GM23248 (cell line): Measurements from ENCODE around the gene KDM7A. TPM values are rescaled to one million over a fixed set of nuclear protein-coding genes. Genes with fewer than 3 reads are reported as not detected.

Experiments
- DNase-seq: peaks from one replicate; pipeline ENCODE4 v3.0.0-alpha.2; 2015
- H2AFZ ChIP-seq: fragments of 200-600 bp; sonication (generic); 2 replicates; pipeline ENCODE4 v1.6.1; 2016; ENCODE audit warnings: antibody characterized with exemption
- H3F3A ChIP-seq: fragments of 200-600 bp; sonication (generic); 2 replicates; pipeline ENCODE4 v1.6.1; 2016; ENCODE audit warnings: mild to moderate bottlenecking, antibody characterized with exemption, mixed run types; ENCODE audit not compliant: insufficient read depth
- H3K27ac ChIP-seq: fragments of 200-600 bp; sonication (generic); 2 replicates; pipeline ENCODE4 v1.5.1; 2016; ENCODE audit warnings: mild to moderate bottlenecking
- H3K27me3 ChIP-seq: fragments of 200-600 bp; sonication (generic); replicated peaks from 2 replicates; pipeline ENCODE4 v1.6.1; 2016; ENCODE audit warnings: mild to moderate bottlenecking; ENCODE audit not compliant: insufficient read depth
- H3K36me3 ChIP-seq: fragments of 200-600 bp; sonication (generic); 2 replicates; pipeline ENCODE4 v1.6.1; 2016; ENCODE audit warnings: low read depth, mild to moderate bottlenecking
- H3K4me1 ChIP-seq: fragments of 200-600 bp; sonication (generic); 2 replicates; pipeline ENCODE4 v1.6.1; 2016; ENCODE audit warnings: mild to moderate bottlenecking; ENCODE audit not compliant: insufficient read depth
- H3K4me2 ChIP-seq: fragments of 200-600 bp; sonication (generic); one replicate; pipeline ENCODE4 v1.6.1; 2016; ENCODE audit warnings: mild to moderate bottlenecking; ENCODE audit not compliant: unreplicated experiment
- H3K4me3 ChIP-seq: fragments of 200-600 bp; sonication (generic); 2 replicates; pipeline ENCODE4 v1.5.1; 2016; ENCODE audit warnings: mild to moderate bottlenecking
- H3K79me2 ChIP-seq: fragments of 200-600 bp; sonication (generic); 2 replicates; pipeline ENCODE4 v1.6.1; 2016; ENCODE audit warnings: mild to moderate bottlenecking; ENCODE audit not compliant: insufficient read depth
- H3K9ac ChIP-seq: fragments of 200-600 bp; sonication (generic); 2 replicates; pipeline ENCODE4 v1.6.1; 2016; ENCODE audit warnings: mild to moderate bottlenecking
- H3K9me2 ChIP-seq: fragments of 200-600 bp; sonication (generic); 2 replicates; pipeline ENCODE4 v1.6.1; 2016; ENCODE audit warnings: mixed run types, mild to moderate bottlenecking, moderate library complexity; ENCODE audit not compliant: insufficient read depth
- H3K9me3 ChIP-seq: fragments of 200-600 bp; sonication (generic); one replicate; pipeline ENCODE4 v1.6.1; 2017; ENCODE audit warnings: low read depth
- H4K20me1 ChIP-seq: fragments of 200-600 bp; sonication (generic); 2 replicates; pipeline ENCODE4 v1.6.0; 2016; ENCODE audit not compliant: insufficient read depth
- EZH2 ChIP-seq: fragments of 200-600 bp; sonication (generic); IDR thresholded peaks from 2 replicates; pipeline ENCODE4 v1.6.1; 2018; ENCODE audit warnings: antibody characterized with exemption, mild to moderate bottlenecking; ENCODE audit not compliant: insufficient read depth, poor library complexity, severe bottlenecking
- EZH2phosphoT487 ChIP-seq: fragments of 200-600 bp; sonication (generic); IDR thresholded peaks from 2 replicates; pipeline ENCODE4 v1.6.1; 2018; ENCODE audit warnings: antibody characterized with exemption, moderate library complexity, mild to moderate bottlenecking, low read depth; ENCODE audit not compliant: insufficient read depth
- WGBS, 2 experiments: methylation state at CpG; one replicate each; pipeline ENCODE4 v1.1.6; 2015 to 2017; ENCODE audit warnings: low lambda C conversion rate in 2 of 2, low coverage in 1 of 2; ENCODE audit errors: missing lambda C conversion rate in 2 of 2; 5-methylcytosine and 5-hydroxymethylcytosine counted together
- in situ Hi-C: fragments of 300-500 bp; cut with MboI; formaldehyde crosslinking; loops from 2 replicates; pipeline ENCODE4 v1.15.0; 2020
- polyA plus RNA-seq: library from polyadenylated mRNA; unstranded; fragments of >200 nt; fragmentation: Nextera tagmentation; extraction: Ambion mirVana; gene quantifications from 2 replicates; pipeline ENCODE4 v1.2.1, GENCODE V29; 2016
- total RNA-seq: library from RNA; depleted of rRNA; stranded (reverse); fragments of >200 nt; shearing (Covaris generic); gene quantifications from 2 replicates; pipeline ENCODE4 v1.2.3, GENCODE V29; 2014

The KDM7A gene
- total and polyA plus RNA-seq, 2 experiments from 2014 or later: 2.3 to 6.7 TPM

DNA sequence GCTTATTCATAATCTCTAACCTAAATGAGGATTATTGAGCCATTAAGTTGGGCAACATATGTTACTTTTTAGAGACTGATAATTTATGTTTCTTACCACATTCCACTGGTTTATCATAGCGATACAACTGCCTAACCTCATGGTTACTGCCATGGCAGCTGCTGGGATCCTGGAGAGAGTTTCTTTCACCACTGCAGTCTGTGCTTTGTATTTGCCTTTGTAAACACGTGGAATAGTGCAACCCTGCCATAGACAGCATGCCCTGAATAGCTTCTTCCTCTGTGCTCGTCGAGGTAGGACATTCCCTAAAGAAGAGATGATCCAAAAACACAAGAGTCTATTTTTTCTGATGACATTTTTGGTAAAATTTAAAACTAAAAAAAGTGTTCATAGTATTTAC lies 80.3 kb downstream of the KDM7A start:
- Histone ChIP-seq H3F3A (no peaks in the 10 kb centered on the region), H3K36me3 (peaks cover 81% of the 10 kb centered on the region), H3K27me3 (no peaks in the 10 kb centered on the region), H3K4me1 (no peaks in the 10 kb centered on the region), H3K4me3 (no peak overlapping the region), H3K9me3 (no peaks in the 10 kb centered on the region), H3K4me2 (no peak overlapping the region), H3K9me2 (no peaks in the 10 kb centered on the region), H3K79me2 (no peaks in the 10 kb centered on the region), H2AFZ (no peak overlapping the region), H4K20me1 (no peaks in the 10 kb centered on the region), H3K9ac (no peak overlapping the region), H3K27ac (no peak overlapping the region)
- in situ Hi-C loops: no loop called here
- no peak for TF ChIP-seq EZH2
- TF ChIP-seq EZH2phosphoT487: no peak
- WGBS, 2 experiments: 68% methylated on average over 4 of the region's 4 CpGs
- no peak for DNase-seq

DNA sequence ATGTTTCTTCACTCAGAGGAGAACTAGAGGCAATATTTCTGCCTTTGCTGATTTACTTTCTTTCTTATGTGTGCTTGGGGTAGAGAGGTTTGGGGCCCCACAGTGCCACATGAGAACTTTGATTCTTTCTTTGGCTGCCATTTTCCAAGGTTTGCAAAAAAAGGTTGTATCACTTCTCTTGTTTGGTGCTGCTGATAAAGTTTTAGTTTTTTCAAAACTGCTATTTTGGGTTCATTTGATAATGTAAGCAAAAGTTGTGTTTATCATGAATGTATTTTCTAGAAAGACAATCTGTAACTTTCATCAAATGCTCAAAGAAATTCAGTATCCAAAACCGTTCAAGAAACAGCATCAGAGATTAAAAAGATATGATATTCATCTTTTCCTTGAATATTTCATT lies 83.4 kb downstream of the KDM7A start:
- Histone ChIP-seq H3K36me3 (peaks cover 79% of the 10 kb centered on the region), H3K79me2 (no peaks in the 10 kb centered on the region)
- in situ Hi-C loops: no loop called here

DNA sequence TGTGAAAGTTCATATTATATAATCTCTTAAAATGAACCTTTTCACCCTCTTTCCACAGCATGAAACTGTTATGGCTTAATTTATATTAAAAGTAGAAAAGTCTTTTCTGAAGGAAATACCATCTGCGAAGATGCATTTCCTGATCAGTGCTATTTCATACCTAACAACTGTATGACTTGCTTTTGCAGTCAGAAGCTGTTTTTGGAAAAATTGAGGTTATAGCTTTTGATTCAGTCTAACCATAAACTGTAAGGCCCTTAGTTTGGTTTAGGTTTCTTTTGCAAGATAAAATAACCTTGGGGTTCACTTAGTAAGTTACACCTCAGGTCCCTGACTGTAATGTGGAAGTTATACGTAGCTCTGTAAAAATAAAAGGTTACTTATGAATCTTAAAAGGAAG lies 91.3 kb downstream of the KDM7A start:
- H3K27ac ChIP-seq: no peak overlapping the region
- TF ChIP-seq EZH2: no peak
- no peak for TF ChIP-seq EZH2phosphoT487
- no peaks in the 10 kb centered on the region for H3K9me2 ChIP-seq
- no peaks in the 10 kb centered on the region for H4K20me1 ChIP-seq
- WGBS, 2 experiments: 98% methylated on average over 2 of the region's 2 CpGs
- no peak overlapping the region for H3K9ac ChIP-seq
- H2AFZ ChIP-seq: no peak overlapping the region
- no peaks in the 10 kb centered on the region for H3K79me2 ChIP-seq
- peaks cover 4% of the 10 kb centered on the region; the same call in 1 of the 2 replicates for H3F3A ChIP-seq
- no peaks in the 10 kb centered on the region for H3K27me3 ChIP-seq
- DNase-seq: no peak
- in situ Hi-C loops: no loop called here
- H3K4me3 ChIP-seq: no peak overlapping the region
- peaks cover 4% of the 10 kb centered on the region; the same call in 1 of the 2 replicates for H3K4me1 ChIP-seq
- H3K4me2 ChIP-seq: no peak overlapping the region
- H3K9me3 ChIP-seq: no peaks in the 10 kb centered on the region
- 0 out of 2 replicates have a peak, but pooled peaks cover 11% of the 10 kb centered on the region for H3K36me3 ChIP-seq

More for the DNA sequence above, 83.4 kb downstream of the KDM7A start:
- DNase-seq: no peak
- TF ChIP-seq EZH2: no peak
- 56% methylated on average over 1 of the region's 1 CpG for WGBS, 2 experiments
- Histone ChIP-seq H4K20me1 (no peaks in the 10 kb centered on the region), H2AFZ (no peak overlapping the region), H3K4me1 (no peaks in the 10 kb centered on the region), H3K4me3 (no peak overlapping the region), H3K4me2 (no peak overlapping the region), H3K9me2 (no peaks in the 10 kb centered on the region), H3F3A (no peaks in the 10 kb centered on the region), H3K27ac (no peak overlapping the region), H3K9ac (no peak overlapping the region), H3K9me3 (no peaks in the 10 kb centered on the region), H3K27me3 (no peaks in the 10 kb centered on the region)

DNA sequence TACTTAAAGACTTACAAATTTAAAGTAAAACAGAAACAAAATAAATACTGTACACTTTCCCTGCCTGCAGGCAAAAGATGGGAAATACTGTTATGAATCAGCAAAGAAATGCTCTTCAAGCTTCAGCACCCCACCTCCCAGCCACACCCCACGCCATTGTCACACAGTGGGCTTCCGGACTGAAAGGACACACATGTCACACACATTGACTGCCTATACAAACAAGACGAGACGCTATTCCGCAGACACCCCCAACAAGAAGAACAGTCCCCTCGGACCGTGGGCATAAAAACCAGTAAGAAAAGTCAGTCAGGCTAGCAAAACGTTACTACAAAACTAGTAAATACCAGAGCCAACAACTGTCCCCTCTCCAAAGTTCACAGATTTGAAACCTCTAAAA lies 91.8 kb downstream of the KDM7A start:
- no peak for TF ChIP-seq EZH2phosphoT487
- TF ChIP-seq EZH2: no peak
- no peak for DNase-seq
- in situ Hi-C loops: no loop called here

DNA sequence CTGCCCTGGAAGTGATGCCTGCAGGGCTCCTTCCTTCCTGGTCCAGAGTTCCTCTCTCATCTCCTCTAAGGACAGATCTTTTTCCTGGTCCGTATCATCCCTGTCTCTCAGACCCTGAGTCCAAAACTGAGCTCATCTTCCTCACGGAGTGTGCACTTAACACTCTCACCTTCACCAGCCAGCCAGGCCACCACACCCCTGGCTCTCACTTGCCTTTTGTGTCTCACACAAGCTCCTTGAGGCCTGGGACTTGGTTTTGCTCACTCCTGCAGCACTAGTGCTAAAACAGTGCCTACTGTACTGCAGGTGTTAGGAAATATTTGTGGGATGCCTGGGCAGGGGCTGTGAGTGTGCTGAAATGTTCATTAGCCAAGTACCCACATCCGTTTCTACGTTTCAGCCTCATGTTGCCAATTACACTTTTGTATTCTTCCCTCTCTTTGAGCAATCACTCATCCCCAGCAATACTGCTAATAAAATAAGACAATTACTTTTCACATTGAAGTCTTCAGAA lies 92.6 kb downstream of the KDM7A start:
- no peak for TF ChIP-seq EZH2phosphoT487
- TF ChIP-seq EZH2: no peak
- H3K79me2 ChIP-seq: no peaks in the 10 kb centered on the region

More for the DNA sequence above, 91.8 kb downstream of the KDM7A start:
- Histone ChIP-seq H3K4me2 (no peak overlapping the region), H3K36me3 (0 out of 2 replicates have a peak, but pooled peaks cover 8% of the 10 kb centered on the region), H3K79me2 (no peaks in the 10 kb centered on the region), H2AFZ (no peak overlapping the region), H3K4me1 (peaks cover 4% of the 10 kb centered on the region; the same call in 1 of the 2 replicates), H3K9me3 (no peaks in the 10 kb centered on the region), H3K27ac (no peak overlapping the region), H3K9me2 (no peaks in the 10 kb centered on the region), H3K4me3 (no peak overlapping the region), H4K20me1 (no peaks in the 10 kb centered on the region), H3K27me3 (no peaks in the 10 kb centered on the region), H3K9ac (no peak overlapping the region), H3F3A (peaks cover 4% of the 10 kb centered on the region; the same call in 1 of the 2 replicates)
- 67 to 75% methylated on average over 8 of the region's 8 CpGs for WGBS, 2 experiments

More for the DNA sequence above, 92.6 kb downstream of the KDM7A start:
- H3K27ac ChIP-seq: no peak overlapping the region
- H3K4me2 ChIP-seq: no peak overlapping the region
- peaks cover 4% of the 10 kb centered on the region; the same call in 1 of the 2 replicates for H3F3A ChIP-seq
- H3K9me2 ChIP-seq: no peaks in the 10 kb centered on the region
- H2AFZ ChIP-seq: no peak overlapping the region
- no peaks in the 10 kb centered on the region for H4K20me1 ChIP-seq
- no peak overlapping the region for H3K4me3 ChIP-seq
- 81 to 88% methylated on average over 4 of the region's 4 CpGs for WGBS, 2 experiments
- no peak for DNase-seq
- in situ Hi-C loops: no loop called here
- no peak overlapping the region for H3K9ac ChIP-seq
- H3K36me3 ChIP-seq: 0 out of 2 replicates have a peak, but pooled peaks cover under 1% of the 10 kb centered on the region
- H3K9me3 ChIP-seq: no peaks in the 10 kb centered on the region
- H3K27me3 ChIP-seq: no peaks in the 10 kb centered on the region
- peaks cover 4% of the 10 kb centered on the region; the same call in 1 of the 2 replicates for H3K4me1 ChIP-seq
